HepG2 (cell line): ENCODE measurements around the gene FAT1. TPM values are rescaled to one million over a fixed set of nuclear protein-coding genes. Genes with fewer than 3 reads are reported as not detected.

Source experiments
- AGO2 ChIP-seq: fragments of 200-400 bp; formaldehyde crosslinking; optimal IDR thresholded peaks from 2 replicates; pipeline ENCODE3; 2017; ENCODE audit warnings: mild to moderate bottlenecking, low read depth, low read length, moderate library complexity
- ARHGAP35 ChIP-seq: sonication (generic); formaldehyde crosslinking; IDR thresholded peaks from 2 replicates; pipeline ENCODE4 v1.9.0; 2022; ENCODE audit warnings: mild to moderate bottlenecking, inconsistent platforms, moderate library complexity, missing genetic modification reagents, borderline replicate concordance
- ATF1 ChIP-seq: IDR thresholded peaks from 2 replicates; pipeline ENCODE4 v1.6.1; 2016; ENCODE audit warnings: mild to moderate bottlenecking, control low read depth
- BHLHE40 ChIP-seq: IDR thresholded peaks from 2 replicates; pipeline ENCODE4 v1.6.1; 2011; ENCODE audit warnings: low read length, improper control_type of control experiment
- HIC2 ChIP-seq: sonication (generic); formaldehyde crosslinking; IDR thresholded peaks from 2 replicates; pipeline ENCODE4 v1.9.0; 2022; ENCODE audit warnings: low read depth, missing genetic modification reagents
- HOXA5 ChIP-seq: sonication (generic); formaldehyde crosslinking; IDR thresholded peaks from 2 replicates; pipeline ENCODE4 v1.4.0; 2020; ENCODE audit warnings: missing genetic modification reagents
- KMT2A ChIP-seq: sonication (generic); formaldehyde crosslinking; IDR thresholded peaks from 2 replicates; pipeline ENCODE4 v1.4.0; 2020; ENCODE audit warnings: missing genetic modification reagents
- NONO ChIP-seq, 2 experiments: fragments of 450-650 bp in 1 of 2; sonication (generic) in 1 of 2; formaldehyde crosslinking in 1 of 2; IDR thresholded peaks in 1 of 2; conservative IDR thresholded peaks in 1 of 2; 2 replicates each; pipeline versions ENCODE4 v1.6.1 to v1.8.0; 2017 to 2022; ENCODE audit warnings: mild to moderate bottlenecking in 1 of 2, missing genetic modification reagents in 1 of 2, moderate library complexity in 1 of 2
- NR2F6 ChIP-seq, 2 experiments: IDR thresholded peaks; 2 replicates each; pipeline ENCODE4 v1.6.1; 2016; ENCODE audit warnings: antibody characterized with exemption in 1 of 2, mild to moderate bottlenecking in 1 of 2
- RFXAP ChIP-seq: sonication (generic); formaldehyde crosslinking; IDR thresholded peaks from 2 replicates; pipeline ENCODE4 v1.4.0; 2020; ENCODE audit warnings: missing genetic modification reagents, borderline replicate concordance
- SYNCRIP ChIP-seq: fragments of 200-400 bp; formaldehyde crosslinking; IDR thresholded peaks from 2 replicates; pipeline ENCODE4 v1.6.1; 2018; ENCODE audit warnings: mild to moderate bottlenecking, low read depth, low read length; ENCODE audit not compliant: insufficient read depth
- TBX2 ChIP-seq: sonication (generic); formaldehyde crosslinking; IDR thresholded peaks from 2 replicates; pipeline ENCODE4 v1.5.0; 2020; ENCODE audit warnings: missing genetic modification reagents, mild to moderate bottlenecking, borderline replicate concordance
- TCF12 ChIP-seq, 2 experiments: fragments of 450-650 bp in 1 of 2; sonication (generic) in 1 of 2; formaldehyde crosslinking in 1 of 2; IDR thresholded peaks; 2 replicates each; pipeline versions ENCODE4 v1.6.1 to v1.8.0; 2017 to 2022; ENCODE audit warnings: antibody characterized with exemption in 1 of 2, mild to moderate bottlenecking in 1 of 2, missing genetic modification reagents in 1 of 2, moderate library complexity in 1 of 2
- ZBTB14 ChIP-seq: sonication (generic); formaldehyde crosslinking; IDR thresholded peaks from 2 replicates; pipeline ENCODE4 v1.4.0; 2020; ENCODE audit warnings: missing genetic modification reagents
- ZFP62 ChIP-seq: sonication (generic); formaldehyde crosslinking; IDR thresholded peaks from 2 replicates; pipeline ENCODE4 v1.4.0; 2020; ENCODE audit warnings: missing genetic modification reagents
- ZFY ChIP-seq: sonication (generic); formaldehyde crosslinking; IDR thresholded peaks from 2 replicates; pipeline ENCODE4 v1.4.0; 2020; ENCODE audit warnings: missing genetic modification reagents
- ZNF281 ChIP-seq: sonication (generic); formaldehyde crosslinking; IDR thresholded peaks from 2 replicates; pipeline ENCODE4 v1.4.0; 2020; ENCODE audit warnings: missing genetic modification reagents, borderline replicate concordance
- ZNF441 ChIP-seq: sonication (generic); formaldehyde crosslinking; IDR thresholded peaks from 2 replicates; pipeline ENCODE4 v1.7.0; 2021; ENCODE audit warnings: missing genetic modification reagents, borderline replicate concordance
- ZNF501 ChIP-seq: sonication (generic); formaldehyde crosslinking; IDR thresholded peaks from 2 replicates; pipeline ENCODE4 v1.5.1; 2020; ENCODE audit warnings: mild to moderate bottlenecking, moderate library complexity, missing genetic modification reagents
- ZNF510 ChIP-seq: sonication (generic); formaldehyde crosslinking; IDR thresholded peaks from 2 replicates; pipeline ENCODE4 v1.4.0; 2020; ENCODE audit warnings: low read depth, mild to moderate bottlenecking, missing genetic modification reagents
- ZNF576 ChIP-seq: sonication (generic); formaldehyde crosslinking; IDR thresholded peaks from 2 replicates; pipeline ENCODE4 v1.4.0; 2020; ENCODE audit warnings: mild to moderate bottlenecking, missing genetic modification reagents
- ZNF790 ChIP-seq: sonication (generic); formaldehyde crosslinking; IDR thresholded peaks from 2 replicates; pipeline ENCODE4 v1.8.0; 2022; ENCODE audit warnings: missing genetic modification reagents, mild to moderate bottlenecking, borderline replicate concordance
- ZSCAN31 ChIP-seq: sonication (generic); formaldehyde crosslinking; IDR thresholded peaks from 2 replicates; pipeline ENCODE4 v1.5.0; 2020; ENCODE audit warnings: low read depth, mild to moderate bottlenecking, missing genetic modification reagents
- polyA plus RNA-seq, 8 experiments: library from polyadenylated mRNA; depleted of rRNA in 3 of 8; stranded (reverse) in 7 of 8; unstranded in 1 of 8; fragments of >200 nt; fragmentation: Illumina TruSeq in 4 of 8; extraction: Trizol in 4 of 8; gene quantifications; 2 replicates each; pipeline versions ENCODE4 v1.2.1 to v1.2.3, GENCODE V29; 2011 to 2016; ENCODE audit warnings: low read depth in 4 of 8, missing spikeins in 1 of 8, mixed read lengths in 1 of 8; ENCODE audit not compliant: insufficient read depth in 1 of 8
- total RNA-seq, 5 experiments: library from RNA; depleted of rRNA; stranded (reverse); fragments of >200 nt; fragmentation: Illumina TruSeq; extraction: Trizol; gene quantifications; 2 replicates each; pipeline ENCODE4 v1.2.3, GENCODE V29; 2016; ENCODE audit warnings: low read depth in 1 of 5

The FAT1 gene
- total and polyA plus RNA-seq, 2 of the 13 experiments (the other 11 are each of a cell fraction or from before 2014, with no cell fraction given), result 185 to 216 TPM

- no peak for TF ChIP-seq ZNF281 (CRISPR knock-in tag)
- no peak for TF ChIP-seq ZNF576 (CRISPR knock-in tag)
- no peak for TF ChIP-seq TCF12 (IDR thresholded peaks at IDR 0.05)
- TF ChIP-seq TCF12 (CRISPR knock-in tag; IDR thresholded peaks at IDR 0.05), result 0 out of 2 replicates have a peak, but pooled peaks have one; percentile 49
- no peak for TF ChIP-seq HIC2 (CRISPR knock-in tag)
- no peak for TF ChIP-seq ATF1 (CRISPR knock-in tag)
- no peak for TF ChIP-seq ZNF510 (CRISPR knock-in tag)
- TF ChIP-seq ZNF501 (CRISPR knock-in tag), result 0 out of 2 replicates have a peak, but pooled peaks have one; percentile 32
- TF ChIP-seq NONO (IDR thresholded peaks at IDR 0.05), result no peak
- TF ChIP-seq NONO (CRISPR knock-in tag; conservative IDR thresholded peaks at IDR 0.05), result peak; percentile 47; the same call in 1 of the 2 replicates
- TF ChIP-seq ZNF790 (CRISPR knock-in tag), result peak; percentile 19; the same call in 1 of the 2 replicates
- TF ChIP-seq ZFP62 (CRISPR knock-in tag), result no peak
- TF ChIP-seq KMT2A (CRISPR knock-in tag), result peak; percentile 82; the same call in 1 of the 2 replicates
- TF ChIP-seq ZNF441, result peak; percentile 47; the same call in 1 of the 2 replicates
- TF ChIP-seq ARHGAP35, result 0 out of 2 replicates have a peak, but pooled peaks have one; percentile 26
- TF ChIP-seq AGO2, result peak; percentile 90
- peak; percentile 85 for TF ChIP-seq ZFY (CRISPR knock-in tag)
- 0 out of 2 replicates have a peak, but pooled peaks have one; percentile 68 for TF ChIP-seq ZSCAN31 (CRISPR knock-in tag)
- no peak for TF ChIP-seq SYNCRIP
- TF ChIP-seq BHLHE40, result peak; percentile 50
- TF ChIP-seq NR2F6 (IDR thresholded peaks at IDR 0.05), result no peak
- TF ChIP-seq NR2F6 (CRISPR knock-in tag; IDR thresholded peaks at IDR 0.05), result no peak
- no peak for TF ChIP-seq TBX2
- TF ChIP-seq HOXA5 (CRISPR knock-in tag), result peak; percentile 54; the same call in 1 of the 2 replicates
- peak; percentile 80 for TF ChIP-seq ZBTB14 (CRISPR knock-in tag)
- TF ChIP-seq RFXAP (CRISPR knock-in tag), result 0 out of 2 replicates have a peak, but pooled peaks have one; percentile 59
Measured at GRCh38 chr4:186723292-186724057, at the start of gene FAT1 (continued).
